H9 (cell line): ENCODE results near the gene ACAP3. TPM values are rescaled to one million over a fixed set of nuclear protein-coding genes. Genes with fewer than 3 reads are reported as not detected.

Experiments used
- DNase-seq: peaks from one replicate; pipeline ENCODE4 v3.0.0-alpha.2; 2017
- H2AFZ ChIP-seq: one replicate; pipeline ENCODE4 v1.6.1; 2013; ENCODE audit warnings: mild to moderate bottlenecking, low read length, control low read depth, moderate library complexity
- H2AK5ac ChIP-seq: 2 replicates; pipeline ENCODE4 v1.6.1; 2013; ENCODE audit warnings: low read length, control low read depth, mixed read lengths; ENCODE audit not compliant: insufficient read length
- H2BK120ac ChIP-seq: one replicate; pipeline ENCODE4 v1.6.1; 2013; ENCODE audit warnings: low read depth, mild to moderate bottlenecking, low read length, control low read depth, inconsistent platforms; ENCODE audit not compliant: poor library complexity, severe bottlenecking
- H2BK12ac ChIP-seq: 2 replicates; pipeline ENCODE4 v1.6.1; 2013; ENCODE audit warnings: low read length, control low read depth, mixed read lengths, low read depth; ENCODE audit not compliant: insufficient read length
- H2BK15ac ChIP-seq: 2 replicates; pipeline ENCODE4 v1.6.1; 2013; ENCODE audit warnings: low read depth, low read length, control low read depth
- H2BK20ac ChIP-seq: one replicate; pipeline ENCODE4 v1.6.1; 2013; ENCODE audit warnings: low read depth, mild to moderate bottlenecking, low read length, control low read depth, inconsistent platforms; ENCODE audit not compliant: poor library complexity, severe bottlenecking
- H2BK5ac ChIP-seq: 2 replicates; pipeline ENCODE4 v1.6.1; 2013; ENCODE audit warnings: low read length, control low read depth, mixed read lengths; ENCODE audit not compliant: insufficient read length
- H3K14ac ChIP-seq: 2 replicates; pipeline ENCODE4 v1.6.1; 2013; ENCODE audit warnings: low read length, control low read depth; ENCODE audit not compliant: insufficient read depth
- H3K18ac ChIP-seq: 2 replicates; pipeline ENCODE4 v1.6.1; 2013; ENCODE audit warnings: low read depth, mild to moderate bottlenecking, mixed read lengths, low read length, control low read depth; ENCODE audit not compliant: insufficient read length
- H3K23ac ChIP-seq: 2 replicates; pipeline ENCODE4 v1.6.1; 2013; ENCODE audit warnings: low read length, control low read depth, mixed read lengths, low read depth; ENCODE audit not compliant: insufficient read length
- H3K23me2 ChIP-seq: 2 replicates; pipeline ENCODE4 v1.6.1; 2013; ENCODE audit warnings: low read depth, mild to moderate bottlenecking, mixed read lengths, low read length, control low read depth; ENCODE audit not compliant: insufficient read length, poor library complexity, severe bottlenecking
- H3K27ac ChIP-seq: 2 replicates; pipeline ENCODE4 v1.5.1; 2013; ENCODE audit warnings: low read length, control low read depth, mixed read lengths, low read depth; ENCODE audit not compliant: insufficient read length
- H3K27me3 ChIP-seq: 2 replicates; pipeline ENCODE4 v1.6.1; 2013; ENCODE audit warnings: low read length, control low read depth, inconsistent platforms; ENCODE audit not compliant: insufficient read depth
- H3K4ac ChIP-seq: 2 replicates; pipeline ENCODE4 v1.6.1; 2013; ENCODE audit warnings: low read depth, mild to moderate bottlenecking, control low read depth, inconsistent platforms, low read length, moderate library complexity
- H3K4me1 ChIP-seq: 2 replicates; pipeline ENCODE4 v1.6.1; 2013; ENCODE audit warnings: low read length, control low read depth, inconsistent platforms; ENCODE audit not compliant: insufficient read depth
- H3K4me2 ChIP-seq: 2 replicates; pipeline ENCODE4 v1.6.1; 2013; ENCODE audit warnings: low read length, control low read depth, mixed read lengths; ENCODE audit not compliant: insufficient read length, insufficient read depth
- H3K56ac ChIP-seq: 2 replicates; pipeline ENCODE4 v1.6.1; 2013; ENCODE audit warnings: low read depth, mild to moderate bottlenecking, mixed read lengths, low read length, control low read depth; ENCODE audit not compliant: insufficient read length
- H3K79me1 ChIP-seq: 2 replicates; pipeline ENCODE4 v1.6.1; 2013; ENCODE audit warnings: low read depth, mild to moderate bottlenecking, moderate library complexity, low read length, control low read depth, inconsistent platforms; ENCODE audit not compliant: insufficient read depth, poor library complexity, severe bottlenecking
- H3K79me2 ChIP-seq: 2 replicates; pipeline ENCODE4 v1.6.1; 2013; ENCODE audit warnings: low read length, control low read depth, inconsistent platforms; ENCODE audit not compliant: insufficient read depth
- H3K9ac ChIP-seq: 2 replicates; pipeline ENCODE4 v1.6.1; 2013; ENCODE audit warnings: low read length, control low read depth, mixed read lengths; ENCODE audit not compliant: insufficient read length; ENCODE audit errors: extremely low read depth
- H3K9me3 ChIP-seq: one replicate; pipeline ENCODE4 v1.6.1; 2013; ENCODE audit warnings: low read depth, low read length, inconsistent platforms; ENCODE audit not compliant: control insufficient read depth
- H3T11ph ChIP-seq: one replicate; pipeline ENCODE4 v1.6.1; 2013; ENCODE audit warnings: mild to moderate bottlenecking, low read length, control low read depth, inconsistent platforms
- H4K20me1 ChIP-seq: one replicate; pipeline ENCODE4 v1.6.1; 2013; ENCODE audit not compliant: control insufficient read depth, insufficient read length, insufficient read depth
- H4K5ac ChIP-seq: 2 replicates; pipeline ENCODE4 v1.6.1; 2013; ENCODE audit warnings: low read depth, mild to moderate bottlenecking, mixed read lengths, low read length, control low read depth; ENCODE audit not compliant: insufficient read length
- H4K8ac ChIP-seq: replicated peaks from 2 replicates; pipeline ENCODE4 v1.6.1; 2013; ENCODE audit warnings: low read length, control low read depth, mixed read lengths, low read depth; ENCODE audit not compliant: insufficient read length
- H4K91ac ChIP-seq: 2 replicates; pipeline ENCODE4 v1.6.1; 2013; ENCODE audit warnings: low read depth, mild to moderate bottlenecking, moderate library complexity, mixed read lengths, low read length, control low read depth; ENCODE audit not compliant: insufficient read length
- H3K27ac Mint-ChIP-seq, 3 experiments: 2 replicates in 2 of 3; 3 replicates in 1 of 3; pipeline ENCODE4 v1.8.0; 2020 to 2021; ENCODE audit warnings: mixed read lengths in 3 of 3, mild to moderate bottlenecking in 1 of 3, moderate library complexity in 1 of 3
- H3K27me3 Mint-ChIP-seq: 2 replicates; pipeline ENCODE4 v1.8.0; 2021; ENCODE audit warnings: low read depth, mild to moderate bottlenecking, moderate library complexity, mixed read lengths
- H3K36me3 Mint-ChIP-seq, 3 experiments: 2 replicates in 2 of 3; 3 replicates in 1 of 3; pipeline ENCODE4 v1.8.0; 2020 to 2021; ENCODE audit warnings: low read depth in 3 of 3, mixed read lengths in 3 of 3; ENCODE audit not compliant: insufficient read depth in 1 of 3
- H3K4me1 Mint-ChIP-seq, 2 experiments: 2 replicates each; pipeline ENCODE4 v1.8.0; 2020; ENCODE audit warnings: mixed read lengths in 2 of 2
- H3K4me3 Mint-ChIP-seq, 2 experiments: 2 replicates in 1 of 2; 3 replicates in 1 of 2; pipeline ENCODE4 v1.8.0; 2020 to 2021; ENCODE audit warnings: mild to moderate bottlenecking in 2 of 2, mixed read lengths in 2 of 2, moderate library complexity in 1 of 2
- H3K9me3 Mint-ChIP-seq, 2 experiments: 2 replicates in 1 of 2; 3 replicates in 1 of 2; pipeline ENCODE4 v1.8.0; 2020; ENCODE audit warnings: mild to moderate bottlenecking in 2 of 2, mixed read lengths in 2 of 2, moderate library complexity in 1 of 2
- CTCF ChIP-seq: fragments of 200-600 bp; sonication (generic); conservative IDR thresholded peaks from 3 replicates; pipeline ENCODE4 v1.8.0; 2021; ENCODE audit warnings: antibody characterized with exemption, mild to moderate bottlenecking
- WGBS: extraction: QIAGEN DNeasy Blood & Tissue Kit; methylation state at CpG from one replicate; pipeline ENCODE4 v1.1.7; 2013; ENCODE audit warnings: missing lambda C conversion rate, low lambda C conversion rate, mixed read lengths; ENCODE audit not compliant: insufficient read length; ENCODE audit errors: extremely low coverage; 5-methylcytosine and 5-hydroxymethylcytosine counted together
- total RNA-seq: library from RNA; stranded (reverse); gene quantifications from 2 replicates; pipeline ENCODE4 v1.2.1, GENCODE V29; 2021

Gene ACAP3
- total RNA-seq, 1 experiment from 2014 or later = 41.4 TPM

DNA sequence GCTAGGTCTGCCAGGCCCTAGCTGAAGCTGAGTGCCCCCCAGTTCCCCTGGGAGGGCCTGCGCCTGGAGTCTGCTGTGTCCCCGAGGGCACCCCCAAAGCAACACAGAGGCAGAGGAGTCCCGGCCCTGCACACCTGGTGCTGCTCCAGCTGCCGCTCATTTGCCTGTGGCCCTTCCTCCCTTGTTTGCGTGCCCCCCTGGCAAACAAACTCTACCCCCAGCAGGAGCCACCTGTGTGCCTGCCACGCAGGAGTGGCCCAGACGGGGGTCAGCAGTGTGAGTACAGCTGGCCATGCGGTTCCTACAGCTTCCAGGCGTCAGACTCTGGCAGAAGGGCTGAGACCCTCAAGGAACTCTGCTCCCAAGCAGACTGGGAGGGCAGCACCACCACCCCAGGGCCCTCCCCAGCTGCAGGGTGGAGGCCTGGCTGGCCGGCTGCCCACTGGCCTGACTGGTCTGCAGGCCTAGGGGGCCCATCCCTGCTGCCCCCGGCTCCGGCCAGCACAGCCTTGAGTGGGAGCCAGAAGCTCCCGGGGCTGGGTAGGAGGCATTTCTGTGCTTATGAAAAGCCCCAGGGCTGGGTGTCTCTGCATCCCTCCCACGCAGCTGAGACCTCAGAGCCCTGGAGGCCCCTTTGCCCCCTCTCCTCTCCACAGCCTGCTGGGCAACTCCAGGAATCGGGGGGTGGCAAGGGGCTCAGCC, 22.8 kb upstream of the ACAP3 start:
- H3K23me2 ChIP-seq = no peaks in the 10 kb centered on the region
- H3K36me3 Mint-ChIP-seq = peaks cover 0 to 2% (median 2%) of the 10 kb centered on the region in 3 experiments; a peak in 4 of 7 replicates
- H2AFZ ChIP-seq = no peak overlapping the region
- H3K4me1 ChIP-seq = no peaks in the 10 kb centered on the region
- H3K14ac ChIP-seq = no peak overlapping the region; the same call in 1 of the 2 replicates
- no peak overlapping the region for H3K23ac ChIP-seq
- H4K91ac ChIP-seq = no peak overlapping the region
- H4K8ac ChIP-seq = no peak overlapping the region
- H3K27ac Mint-ChIP-seq = no peak overlapping the region
- H3K4ac ChIP-seq = no peak overlapping the region
- H2BK15ac ChIP-seq = no peak overlapping the region
- H3K18ac ChIP-seq = no peak overlapping the region
- H3T11ph ChIP-seq = no peak overlapping the region
- no peaks in the 10 kb centered on the region for H4K20me1 ChIP-seq
- no peak for TF ChIP-seq CTCF
- H2BK5ac ChIP-seq = no peak overlapping the region
- no peaks in the 10 kb centered on the region; the same call in 1 of the 2 replicates for H3K79me2 ChIP-seq
- no peak overlapping the region for H3K56ac ChIP-seq
- H3K27ac ChIP-seq = no peak overlapping the region
- no peaks in the 10 kb centered on the region for H3K27me3 ChIP-seq
- no peak overlapping the region for H3K4me3 Mint-ChIP-seq
- no CpG with 5 or more reads among the region's 15 CpGs for WGBS
- no peak overlapping the region for H2BK12ac ChIP-seq
- DNase-seq = no peak
- no peak overlapping the region for H2AK5ac ChIP-seq
- H2BK120ac ChIP-seq = no peak overlapping the region
- H3K9me3 Mint-ChIP-seq = no peaks in the 10 kb centered on the region
- no peak overlapping the region for H3K4me2 ChIP-seq
- peaks cover 1% of the 10 kb centered on the region; the same call in 1 of the 2 replicates for H3K27me3 Mint-ChIP-seq
- H3K9me3 ChIP-seq = no peaks in the 10 kb centered on the region
- no peaks in the 10 kb centered on the region for H3K4me1 Mint-ChIP-seq
- no peak overlapping the region for H2BK20ac ChIP-seq
- H3K79me1 ChIP-seq = no peaks in the 10 kb centered on the region
- H4K5ac ChIP-seq = no peak overlapping the region
- no peak overlapping the region for H3K9ac ChIP-seq
